Heart left ventricle (tissue), 13 donors: ENCODE results near the gene COLEC12.

Experiments used
- POLR2A ChIP-seq, 2 donors: fragments of 450-650 bp; IDR thresholded peaks; one replicate each; pipeline ENCODE4 v1.6.1; 2017; ENCODE audit warnings: antibody characterized with exemption in 2 of 2, mild to moderate bottlenecking in 2 of 2, moderate library complexity in 2 of 2
- TF ChIP-seq, protein P1 (sequence below), 12 donors: fragments of 200-600 bp; sonication (generic) in 4 of 12; IDR thresholded peaks; one replicate each; pipeline versions ENCODE4 v1.5.0 to v1.8.0; 2018 to 2022; ENCODE audit warnings: antibody characterized with exemption in 12 of 12, mild to moderate bottlenecking in 5 of 12
- donor health status: ischemic (EF 13 %, LVEDD 7.1; RV severe dilation, severe dysfunction).
- donor health status: DM: no; HTN: yes; CAD: no.
- donor health status: DM: no; HTN: no; CAD: no.
- donor health status: ischemic (EF 25% LVEDD 6.9; RV normal size, moderate dysfunction).
- donor health status: ischemic (EF 25% LVEDD 5.7; RV mildly dilated, moderate dysfunction).
- donor health status: ischemic (EF 35%, LVEDD 5.7; RV mildly dilated, moderate dysfunction).
- donor health status: nonischemic (EF 11% LVEDD 7.7; RV severe dilation, severe dysfunction).
- donor health status: DM: yes; HTN: yes; CAD: no.
- donor health status: PGD.
- donor health status: ischemic (EF 29% LVEDD 5.4; RV normal size, mild dysfunction).
- donor health status: nonischemic (EF 23%, LVEDD 6.1; RV moderate dilation, normal function).

DNA sequence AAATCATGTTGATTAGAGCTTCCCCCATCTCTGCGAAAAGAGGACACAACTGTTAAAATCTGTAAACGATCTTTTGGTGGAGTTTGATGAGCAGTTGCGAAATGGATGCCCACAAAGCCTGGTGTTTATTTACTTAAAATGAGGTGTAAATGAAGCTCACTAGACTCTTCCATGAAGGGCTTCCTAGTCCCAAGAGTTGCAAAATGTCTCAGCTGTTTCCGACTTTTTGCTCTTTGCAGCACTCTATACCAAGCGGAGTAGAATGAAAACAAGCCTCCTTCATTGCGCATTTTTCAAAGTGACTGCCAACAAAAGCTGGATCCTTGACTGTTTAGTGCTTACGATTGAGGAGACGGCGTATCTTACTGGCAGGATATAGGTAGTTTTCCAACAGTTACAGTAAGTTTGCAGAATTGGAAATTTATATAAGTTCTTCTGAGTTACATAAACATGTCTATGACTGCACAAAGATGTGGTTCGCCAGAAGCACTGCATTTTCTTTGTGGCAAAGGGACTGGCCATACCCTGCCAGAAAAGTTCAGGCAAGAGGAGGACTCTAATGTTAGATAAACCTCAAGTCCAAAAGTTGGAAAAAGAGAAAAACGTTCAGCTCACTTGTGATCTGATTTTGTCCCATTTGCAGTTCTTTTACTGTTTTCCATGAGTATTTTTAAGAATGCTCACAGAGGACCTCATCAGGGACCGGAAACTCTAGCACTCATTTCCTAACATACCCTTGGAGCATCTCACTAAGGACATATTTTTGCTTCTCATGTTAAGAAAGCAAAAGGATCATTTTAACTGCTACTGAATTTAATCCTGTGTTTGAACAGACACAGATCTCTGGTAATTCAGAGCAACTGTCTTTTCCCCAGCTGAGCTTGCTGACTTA lies 42.7 kb downstream of the COLEC12 start:
- TF ChIP-seq, protein P1, sequence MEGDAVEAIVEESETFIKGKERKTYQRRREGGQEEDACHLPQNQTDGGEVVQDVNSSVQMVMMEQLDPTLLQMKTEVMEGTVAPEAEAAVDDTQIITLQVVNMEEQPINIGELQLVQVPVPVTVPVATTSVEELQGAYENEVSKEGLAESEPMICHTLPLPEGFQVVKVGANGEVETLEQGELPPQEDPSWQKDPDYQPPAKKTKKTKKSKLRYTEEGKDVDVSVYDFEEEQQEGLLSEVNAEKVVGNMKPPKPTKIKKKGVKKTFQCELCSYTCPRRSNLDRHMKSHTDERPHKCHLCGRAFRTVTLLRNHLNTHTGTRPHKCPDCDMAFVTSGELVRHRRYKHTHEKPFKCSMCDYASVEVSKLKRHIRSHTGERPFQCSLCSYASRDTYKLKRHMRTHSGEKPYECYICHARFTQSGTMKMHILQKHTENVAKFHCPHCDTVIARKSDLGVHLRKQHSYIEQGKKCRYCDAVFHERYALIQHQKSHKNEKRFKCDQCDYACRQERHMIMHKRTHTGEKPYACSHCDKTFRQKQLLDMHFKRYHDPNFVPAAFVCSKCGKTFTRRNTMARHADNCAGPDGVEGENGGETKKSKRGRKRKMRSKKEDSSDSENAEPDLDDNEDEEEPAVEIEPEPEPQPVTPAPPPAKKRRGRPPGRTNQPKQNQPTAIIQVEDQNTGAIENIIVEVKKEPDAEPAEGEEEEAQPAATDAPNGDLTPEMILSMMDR (IDR thresholded peaks at IDR 0.05) = no peak
- no peak for TF ChIP-seq POLR2A (IDR thresholded peaks at IDR 0.05)
